ENCODE measurements around the gene PRIM2.
"Not testable (repeated sequence)": the region's sequence is repeated elsewhere in the genome, so short reads cannot be mapped to it uniquely, and the experiment has no call there.

The PRIM2 gene

DNA sequence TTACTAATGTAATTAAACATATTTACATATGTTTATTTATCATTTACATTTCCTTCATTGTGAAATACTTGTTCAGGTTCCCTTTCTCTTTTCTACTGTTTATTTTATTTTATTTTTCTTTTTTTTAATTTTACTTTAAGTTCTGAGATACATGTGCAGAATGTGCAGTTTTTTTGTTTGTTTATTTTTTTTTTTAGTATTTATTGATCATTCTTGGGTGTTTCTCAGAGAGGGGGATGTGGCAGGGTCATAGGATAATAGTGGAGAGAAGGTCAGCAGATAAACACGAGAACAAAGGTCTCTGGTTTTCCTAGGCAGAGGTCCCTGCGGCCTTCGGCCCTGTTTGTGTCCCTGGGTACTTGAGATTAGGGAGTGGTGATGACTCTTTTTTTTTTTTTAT, 8.7 kb upstream of the PRIM2 start:
- not testable (repeated sequence) for DNase-seq (ENCODE audit: low spot score)

DNA sequence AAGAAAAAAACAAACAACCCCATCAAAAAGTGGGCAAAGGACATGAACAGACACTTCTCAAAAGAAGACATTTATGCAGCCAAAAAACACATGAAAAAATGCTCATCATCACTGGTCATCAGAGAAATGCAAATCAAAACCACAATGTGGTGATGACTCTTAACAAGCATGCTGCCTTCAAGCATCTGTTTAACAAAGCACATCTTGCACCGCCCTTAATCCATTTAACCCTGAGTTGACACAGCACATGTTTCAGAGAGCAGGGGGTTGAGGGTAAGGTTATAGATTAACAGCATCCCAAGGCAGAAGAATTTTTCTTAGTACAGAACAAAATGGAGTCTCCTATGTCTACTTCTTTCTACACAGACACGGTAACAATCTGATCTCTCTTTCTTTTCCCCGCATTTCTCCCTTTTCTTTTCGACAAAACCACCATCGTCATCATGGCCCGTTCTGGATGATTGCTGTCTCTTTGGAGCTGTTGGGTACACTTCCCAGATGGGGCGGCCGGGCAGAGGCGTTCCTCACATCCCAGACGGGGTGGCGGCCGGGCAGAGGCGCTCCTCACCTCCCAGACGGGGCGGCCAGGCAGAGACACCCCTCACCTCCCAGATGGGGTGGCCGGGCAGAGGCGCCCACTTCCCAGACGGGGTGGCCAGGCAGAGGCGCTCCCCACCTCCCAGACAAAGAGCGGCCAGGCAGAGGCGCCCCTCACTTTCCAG, 7.2 kb upstream of the PRIM2 start:
- DNase-seq (ENCODE audit: low spot score): not testable (repeated sequence)

DNA sequence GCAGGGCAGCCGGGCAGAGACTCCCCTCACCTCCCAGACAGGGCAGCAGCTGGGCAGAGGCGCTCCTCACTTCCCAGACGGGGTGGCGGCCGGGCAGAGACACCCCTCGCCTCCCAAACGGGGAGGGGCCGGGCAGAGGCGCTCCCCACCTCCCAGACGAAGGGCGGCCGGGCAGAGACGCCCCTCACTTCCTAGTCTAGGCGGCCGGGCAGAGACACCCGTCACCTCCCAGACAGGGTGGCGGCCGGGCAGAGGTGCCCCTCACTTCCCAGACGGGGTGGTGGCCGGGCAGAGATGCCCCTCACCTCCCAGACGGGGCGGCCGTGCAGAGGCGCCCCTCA, 6.6 kb upstream of the PRIM2 start:
- DNase-seq (ENCODE audit: low spot score): no peak

DNA sequence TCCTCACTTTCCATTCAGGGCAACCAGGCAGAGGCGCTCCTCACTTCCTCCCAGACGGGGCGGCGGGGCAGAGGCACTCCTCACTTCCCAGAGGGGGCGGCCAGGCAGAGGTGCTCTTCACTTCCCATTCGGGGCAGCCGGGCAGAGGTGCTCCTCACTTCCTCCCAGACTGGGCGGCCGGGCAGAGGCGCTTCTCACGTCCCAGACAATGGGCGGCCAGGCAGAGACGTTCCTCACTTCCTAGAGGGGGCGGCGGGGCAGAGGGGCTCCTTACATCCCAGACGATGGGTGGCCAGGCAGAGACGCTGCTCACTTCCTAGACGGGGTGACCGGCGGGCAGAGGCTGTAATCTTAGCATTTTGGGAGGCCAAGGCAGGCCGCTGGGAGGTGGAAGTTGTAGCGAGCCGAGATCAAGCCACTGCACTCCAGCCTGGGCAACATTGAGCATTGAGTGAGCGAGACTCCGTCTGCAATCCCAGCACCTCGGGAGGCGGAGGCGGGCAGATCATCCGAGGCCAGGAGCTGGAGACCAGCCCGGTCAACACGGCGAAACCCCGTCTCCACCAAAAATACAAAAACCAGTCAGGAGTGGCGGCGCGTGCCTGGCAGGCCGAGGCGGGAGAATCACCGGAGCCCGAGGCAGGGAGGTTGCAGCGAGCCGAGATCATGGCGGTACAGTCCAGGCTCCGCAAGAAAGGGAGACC, 6.0 kb upstream of the PRIM2 start:
- DNase-seq (ENCODE audit: low spot score): not testable (repeated sequence)

- no peak for DNase-seq (ENCODE audit: low spot score)
Observed at GRCh38 chr6:57312004-57312345, 5.5 kb upstream of the PRIM2 start.

- no peak for DNase-seq (ENCODE audit: low spot score)
Observed at GRCh38 chr6:57313009-57313408, 4.4 kb upstream of the PRIM2 start.

DNA sequence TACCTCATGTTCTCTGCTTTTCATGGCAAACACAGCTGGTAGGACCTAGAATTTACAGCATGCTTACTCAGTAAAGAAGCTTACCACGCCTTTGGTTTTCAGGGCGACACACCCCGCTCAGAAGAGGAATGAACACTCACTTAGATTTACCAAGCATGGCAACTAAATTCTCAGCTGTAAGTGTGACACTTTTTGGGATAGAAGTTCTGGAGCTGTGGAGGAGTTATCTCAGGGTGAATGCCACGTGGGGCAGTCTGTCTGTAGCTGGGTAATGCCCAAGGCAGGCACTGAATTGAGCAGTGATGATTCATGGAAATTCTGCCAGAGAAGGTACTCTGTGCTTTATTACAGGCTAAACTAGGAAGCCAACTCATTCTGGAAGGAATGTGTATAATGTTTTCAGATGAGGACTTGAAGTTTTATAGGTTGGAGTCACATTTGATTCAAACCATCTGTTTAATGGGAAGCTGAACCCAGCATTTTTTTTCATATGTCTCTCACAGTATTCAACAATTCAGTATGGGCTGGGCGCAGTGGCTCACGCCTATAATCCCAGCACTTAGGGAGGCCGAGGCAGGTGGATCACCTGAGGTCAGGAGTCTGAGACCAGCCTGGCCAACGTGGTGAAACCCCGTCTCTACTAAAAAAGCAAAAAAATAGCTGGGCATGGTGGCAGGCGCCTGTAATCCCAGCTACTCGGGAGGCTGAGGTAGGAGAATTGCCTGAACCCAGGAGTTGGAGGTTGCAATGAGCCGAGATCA, 3.5 kb upstream of the PRIM2 start:
- no peak for DNase-seq (ENCODE audit: low spot score)

GRCh38 chr6:57315111-57315510, 2.3 kb upstream of the PRIM2 start:
- DNase-seq (ENCODE audit: low spot score): no peak

- DNase-seq (ENCODE audit: low spot score): no peak
Observed at GRCh38 chr6:57315851-57316250, 1.6 kb upstream of the PRIM2 start.

GRCh38 chr6:57316581-57317059, 810 bp upstream of the PRIM2 start:
- DNase-seq (ENCODE audit: low spot score): peak; percentile 90

GRCh38 chr6:57324538-57324937, 7.1 kb downstream of the PRIM2 start:
- DNase-seq (ENCODE audit: low spot score): no peak

- no peak for DNase-seq (ENCODE audit: low spot score)
Observed at GRCh38 chr6:57327311-57327710, 9.9 kb downstream of the PRIM2 start.

GRCh38 chr6:57328074-57328473, 10.6 kb downstream of the PRIM2 start:
- DNase-seq (ENCODE audit: low spot score): no peak

DNA sequence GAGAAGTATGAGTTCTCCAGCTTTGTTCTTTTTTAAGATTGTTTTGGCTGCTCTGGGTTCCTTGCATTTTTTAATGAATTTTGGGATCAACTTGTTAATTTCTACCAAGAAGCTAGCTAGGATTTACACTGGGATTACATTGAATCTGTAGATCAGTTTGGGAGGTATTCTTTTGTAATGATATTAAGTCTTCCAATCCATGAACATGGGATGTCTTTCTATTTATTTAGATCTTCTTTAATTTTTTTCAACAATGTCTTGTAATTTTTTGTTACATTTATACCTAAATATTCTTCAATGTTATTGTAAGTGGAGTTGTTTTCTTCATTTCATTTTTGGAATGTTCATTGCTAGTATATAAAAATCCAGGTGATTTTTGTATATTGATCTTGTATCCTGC, 12.5 kb downstream of the PRIM2 start:
- DNase-seq (ENCODE audit: low spot score): no peak

DNA sequence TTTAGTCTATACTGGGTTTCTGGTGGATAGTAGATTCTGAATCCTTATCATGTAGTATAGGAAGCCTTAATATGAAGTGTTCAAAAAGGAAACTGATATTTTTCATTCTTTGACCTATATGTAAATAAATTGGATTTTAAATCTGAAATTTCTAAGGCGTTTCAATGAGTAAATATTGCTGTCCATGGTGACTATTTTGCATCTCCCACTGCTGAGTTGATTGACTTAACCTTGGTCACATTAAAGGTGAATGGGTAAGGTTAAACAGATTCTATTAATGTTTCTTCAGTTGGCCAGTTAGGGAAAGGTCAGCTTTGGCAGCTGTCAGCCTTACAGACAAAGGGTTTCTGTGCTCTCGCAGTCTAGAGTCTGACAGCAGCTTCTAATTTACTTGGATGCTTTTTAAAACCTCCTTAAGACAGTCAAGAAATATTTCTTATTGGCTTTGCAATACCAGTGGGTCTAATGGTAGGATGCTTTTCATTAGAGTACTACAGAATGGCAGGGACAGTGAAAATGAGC, 24.8 kb downstream of the PRIM2 start:
- no peak for DNase-seq (ENCODE audit: low spot score)

GRCh38 chr6:57343342-57343741, 25.9 kb downstream of the PRIM2 start:
- DNase-seq (ENCODE audit: low spot score): not testable (repeated sequence)

DNA sequence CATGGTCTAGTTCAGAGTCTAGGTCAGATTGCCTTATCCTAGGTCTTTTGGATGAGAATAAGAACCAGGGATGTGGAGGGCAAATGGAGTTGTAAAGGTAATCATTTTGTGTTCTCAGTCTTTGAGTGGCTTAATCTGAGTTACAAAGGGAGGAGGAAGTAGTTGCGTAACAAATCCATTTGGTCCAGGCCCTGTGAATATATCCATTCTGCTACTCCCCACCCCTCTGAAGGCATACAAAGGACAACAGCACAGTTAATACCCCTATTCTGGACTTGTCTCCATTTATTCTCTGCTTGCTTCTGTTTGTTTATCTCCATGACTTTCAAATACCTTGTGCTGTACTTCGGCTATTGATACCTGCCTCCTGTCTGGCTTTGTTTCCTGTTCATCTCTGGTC, 29.3 kb downstream of the PRIM2 start:
- DNase-seq (ENCODE audit: low spot score): not testable (repeated sequence)

GRCh38 chr6:57347597-57347996, 30.2 kb downstream of the PRIM2 start:
- DNase-seq (ENCODE audit: low spot score): not testable (repeated sequence)

GRCh38 chr6:57350443-57350842, 33.0 kb downstream of the PRIM2 start:
- DNase-seq (ENCODE audit: low spot score): not testable (repeated sequence)

DNA sequence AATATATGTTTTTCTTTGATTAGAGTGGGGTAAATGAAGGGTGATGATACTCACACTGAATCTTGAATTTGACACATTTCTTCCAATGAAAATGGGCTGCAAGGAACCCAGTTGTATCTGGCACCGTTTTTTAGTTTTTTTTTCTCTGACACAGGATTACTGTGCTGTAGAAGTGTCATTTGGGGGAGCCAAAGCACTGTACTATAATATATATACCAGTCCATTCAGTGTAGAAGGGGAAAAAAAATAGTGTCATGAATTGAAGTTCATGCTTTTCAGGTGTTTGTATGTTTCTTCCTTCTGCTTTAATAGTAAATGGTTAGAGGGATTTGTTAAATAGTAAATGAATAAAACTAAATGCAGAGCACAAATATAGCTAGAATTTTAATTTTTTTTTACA, 35.2 kb downstream of the PRIM2 start:
- DNase-seq (ENCODE audit: low spot score): not testable (repeated sequence)

DNA sequence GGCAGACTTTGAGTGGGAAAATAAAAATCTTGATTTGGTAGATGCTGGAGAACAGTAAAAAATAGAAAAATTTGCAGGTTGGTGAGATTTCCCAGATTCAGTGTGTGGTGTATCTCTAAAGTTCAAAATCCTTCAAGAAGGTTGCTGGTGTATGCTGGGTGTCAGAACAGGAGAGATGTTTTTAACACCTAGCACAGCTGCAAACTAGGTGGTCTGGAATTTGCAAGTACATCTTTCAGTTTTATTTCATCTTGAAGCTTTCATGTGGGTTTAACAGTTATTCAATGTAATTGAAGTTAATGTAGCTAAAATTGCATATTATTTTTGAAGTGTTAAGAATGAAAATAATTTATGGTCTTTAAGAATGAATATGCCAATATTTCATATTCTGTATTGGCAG, 40.9 kb downstream of the PRIM2 start:
- DNase-seq (ENCODE audit: low spot score): not testable (repeated sequence)

GRCh38 chr6:57359766-57360165, 42.3 kb downstream of the PRIM2 start:
- DNase-seq (ENCODE audit: low spot score): not testable (repeated sequence)

- DNase-seq (ENCODE audit: low spot score): not testable (repeated sequence)
Observed at GRCh38 chr6:57362340-57362739, 44.9 kb downstream of the PRIM2 start.

Data from activated CD4-positive, alpha-beta T cell treated with anti-CD3 and anti-CD28 coated beads, Interleukin-2, Interleukin-4, amounts not matched to agents 100 ng/mL and 50 ng/mL, durations not matched to agents 16 hours and 8 hours (primary cell).